IPS-18a (cell line): ENCODE data around the gene CHST2.
"Not testable (repeated sequence)": the region's sequence is repeated elsewhere in the genome, so short reads cannot be mapped to it uniquely, and the experiment has no call there.

ENCODE experiments used
- H3K27ac ChIP-seq: one replicate; pipeline ENCODE4 v1.5.1; 2013; ENCODE audit warnings: low read length
- H3K27me3 ChIP-seq: one replicate; pipeline ENCODE4 v1.6.1; 2013; ENCODE audit warnings: mild to moderate bottlenecking, low read length; ENCODE audit not compliant: control insufficient read depth, insufficient read depth
- H3K36me3 ChIP-seq: one replicate; pipeline ENCODE4 v1.6.1; 2013; ENCODE audit warnings: low read depth, low read length; ENCODE audit not compliant: control insufficient read depth
- H3K4me1 ChIP-seq: one replicate; pipeline ENCODE4 v1.6.1; 2013; ENCODE audit warnings: low read depth, low read length; ENCODE audit not compliant: control insufficient read depth
- H3K4me3 ChIP-seq: one replicate; pipeline ENCODE4 v1.5.1; 2013; ENCODE audit warnings: low read length
- H3K9ac ChIP-seq: one replicate; pipeline ENCODE4 v1.6.1; 2013; ENCODE audit warnings: mild to moderate bottlenecking, low read length, moderate library complexity
- H3K9me3 ChIP-seq: one replicate; pipeline ENCODE4 v1.6.1; 2013; ENCODE audit warnings: low read depth, low read length; ENCODE audit not compliant: control insufficient read depth

Gene CHST2, protein sequence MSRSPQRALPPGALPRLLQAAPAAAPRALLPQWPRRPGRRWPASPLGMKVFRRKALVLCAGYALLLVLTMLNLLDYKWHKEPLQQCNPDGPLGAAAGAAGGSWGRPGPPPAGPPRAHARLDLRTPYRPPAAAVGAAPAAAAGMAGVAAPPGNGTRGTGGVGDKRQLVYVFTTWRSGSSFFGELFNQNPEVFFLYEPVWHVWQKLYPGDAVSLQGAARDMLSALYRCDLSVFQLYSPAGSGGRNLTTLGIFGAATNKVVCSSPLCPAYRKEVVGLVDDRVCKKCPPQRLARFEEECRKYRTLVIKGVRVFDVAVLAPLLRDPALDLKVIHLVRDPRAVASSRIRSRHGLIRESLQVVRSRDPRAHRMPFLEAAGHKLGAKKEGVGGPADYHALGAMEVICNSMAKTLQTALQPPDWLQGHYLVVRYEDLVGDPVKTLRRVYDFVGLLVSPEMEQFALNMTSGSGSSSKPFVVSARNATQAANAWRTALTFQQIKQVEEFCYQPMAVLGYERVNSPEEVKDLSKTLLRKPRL

DNA sequence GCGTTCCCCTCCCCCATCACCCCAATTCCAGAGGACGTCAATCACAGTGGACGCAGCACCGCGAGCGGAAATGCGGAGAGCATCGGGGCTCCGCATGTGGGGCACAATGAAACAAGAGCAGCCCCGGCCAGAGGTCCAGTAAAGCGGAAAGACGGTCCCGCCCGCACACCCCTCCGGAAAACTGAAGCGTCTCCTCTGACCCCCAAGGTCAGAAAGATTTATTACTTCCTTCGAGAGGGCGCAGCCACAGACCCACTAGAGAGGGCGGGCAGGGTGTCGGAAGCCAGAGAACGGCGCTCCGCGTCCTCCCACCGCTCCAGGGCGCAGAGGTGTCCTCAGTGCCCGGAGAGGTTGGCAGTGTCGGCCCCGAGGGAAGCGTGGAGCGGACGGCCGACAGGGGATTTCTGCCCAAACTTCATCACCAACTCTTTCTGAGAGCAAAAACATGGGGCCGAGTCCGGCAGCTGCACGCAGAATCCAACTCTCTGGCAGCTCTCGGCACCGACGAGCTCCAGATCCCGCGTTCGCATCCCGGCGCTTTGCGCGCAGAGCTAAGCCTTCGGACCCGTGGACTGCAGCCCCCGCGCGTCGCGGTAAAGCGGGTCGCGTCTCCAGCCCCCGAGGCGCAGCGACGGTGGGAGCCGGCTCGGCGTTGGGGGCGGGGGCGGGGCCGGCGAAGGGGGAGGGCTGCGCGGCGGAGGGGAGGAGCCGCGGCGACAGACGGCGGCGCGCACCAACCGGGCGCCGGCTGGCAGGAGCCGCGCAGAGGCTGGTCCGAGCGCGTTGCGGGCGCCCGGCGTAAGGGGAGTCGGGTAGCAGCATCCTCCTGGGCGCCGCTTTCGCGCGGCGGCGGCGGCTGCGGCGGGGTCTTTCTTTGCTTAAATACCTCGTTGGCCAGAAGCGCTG, at the start of gene CHST2:
Gene CHST2, plus strand, starts transcription at position 763 of the 906 bp plus-strand sequence. CDS start 1,046 bp downstream, outside the sequence.
- H3K4me1 ChIP-seq: peaks cover 6% of the 10 kb centered on the region
- H3K4me3 ChIP-seq: peak within 1 kb of the TSS; percentile 83
- H3K9me3 ChIP-seq: no peaks in the 10 kb centered on the region
- H3K27ac ChIP-seq: no peak within 1 kb of the TSS
- peak within 1 kb of the TSS; percentile 80 for H3K9ac ChIP-seq
- peaks cover 25% of the 10 kb centered on the region for H3K27me3 ChIP-seq
- no peaks in the 10 kb centered on the region for H3K36me3 ChIP-seq

DNA sequence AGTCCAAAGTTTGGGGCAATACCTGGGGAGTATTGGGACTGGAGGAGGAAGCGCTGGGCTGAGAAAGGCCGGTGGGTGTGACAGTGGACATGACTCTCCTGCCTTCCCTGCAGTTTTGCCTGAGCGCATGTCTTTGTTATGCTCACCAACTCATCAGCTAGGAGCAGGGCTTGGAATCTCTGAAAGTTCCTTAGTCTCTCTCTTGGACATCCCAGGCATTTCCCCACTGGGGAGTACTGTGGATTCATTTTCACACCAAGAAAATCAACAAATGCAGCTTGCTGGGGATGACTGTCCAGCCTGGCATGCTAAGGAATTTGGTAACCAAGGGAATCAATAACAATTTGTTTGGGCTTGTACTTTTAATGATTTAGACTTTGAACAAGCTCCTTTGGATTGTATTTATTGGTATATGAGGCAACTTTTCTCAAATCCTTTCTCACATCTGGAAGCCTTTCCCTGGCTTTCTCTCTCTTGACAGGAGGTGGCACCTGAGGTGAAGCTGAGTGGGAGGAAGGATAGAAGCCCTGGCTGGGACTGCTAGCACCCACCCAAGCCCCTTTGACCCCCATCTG, 48.5 kb upstream of the CHST2 start:
- Histone ChIP-seq H3K27me3 (no peaks in the 10 kb centered on the region), H3K9ac (no peak overlapping the region), H3K27ac (no peak overlapping the region), H3K4me1 (peaks cover 17% of the 10 kb centered on the region), H3K4me3 (no peak overlapping the region), H3K9me3 (no peaks in the 10 kb centered on the region), H3K36me3 (no peaks in the 10 kb centered on the region)

DNA sequence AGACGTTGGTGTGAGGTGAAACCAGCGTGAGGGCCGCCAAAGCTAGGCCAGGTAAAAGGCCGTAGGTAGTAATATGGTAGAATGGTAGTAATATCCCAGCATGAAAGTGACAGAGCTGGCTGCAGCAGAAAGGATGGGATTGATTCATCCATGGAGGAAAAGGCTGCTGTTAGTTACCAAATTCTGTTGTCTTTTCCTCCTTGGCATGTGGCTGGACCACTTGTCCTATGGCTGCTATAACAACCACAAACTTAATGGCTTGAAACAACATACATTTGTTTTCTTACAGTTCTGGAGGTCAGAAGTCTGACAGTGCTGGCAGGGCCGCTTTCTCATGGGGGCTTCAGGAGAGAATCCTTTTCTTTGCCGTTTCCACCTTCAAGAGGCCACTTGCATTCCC, 47.8 kb upstream of the CHST2 start:
- Histone ChIP-seq H3K9ac (no peak overlapping the region), H3K9me3 (no peaks in the 10 kb centered on the region), H3K27me3 (no peaks in the 10 kb centered on the region), H3K36me3 (no peaks in the 10 kb centered on the region), H3K4me3 (no peak overlapping the region), H3K4me1 (peaks cover 17% of the 10 kb centered on the region), H3K27ac (no peak overlapping the region)

DNA sequence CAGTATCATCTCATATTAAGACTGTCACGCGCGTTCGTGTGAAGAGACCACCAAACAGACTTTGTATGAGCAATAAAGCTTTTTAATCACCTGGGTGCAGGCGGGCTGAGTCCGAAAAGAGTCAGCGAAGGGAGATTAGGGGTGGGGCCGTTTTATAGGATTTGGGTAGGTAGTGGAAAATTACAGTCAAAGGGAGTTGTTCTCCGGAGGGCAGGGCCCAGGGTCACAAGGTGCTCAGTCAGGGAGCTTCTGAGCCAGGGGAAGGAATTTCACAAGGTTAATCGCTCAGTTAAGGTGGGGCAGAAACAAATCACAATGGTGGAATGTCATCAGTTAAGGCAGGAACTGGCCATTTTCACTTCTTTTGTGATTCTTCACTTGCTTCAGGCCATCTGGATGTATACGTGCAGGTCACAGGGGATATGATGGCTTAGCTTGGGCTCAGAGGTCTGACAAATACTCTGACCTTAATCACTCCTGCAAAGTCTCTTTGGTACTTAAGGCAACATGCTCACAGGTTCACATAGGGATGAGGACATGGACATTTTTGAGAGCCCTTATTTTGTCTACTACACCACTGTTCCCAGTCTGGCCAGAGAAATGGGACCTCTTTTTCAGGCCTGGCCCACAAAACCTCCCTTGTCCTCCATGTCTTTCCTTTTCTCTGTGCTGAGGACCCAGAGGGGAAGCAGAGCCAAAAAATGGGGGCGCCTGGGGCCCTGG, 47.1 kb upstream of the CHST2 start:
- not testable (repeated sequence) for H3K27me3 ChIP-seq, H3K9me3 ChIP-seq, H3K9ac ChIP-seq, H3K27ac ChIP-seq, H3K36me3 ChIP-seq, H3K4me3 ChIP-seq
- H3K4me1 ChIP-seq: peaks cover 17% of the 10 kb centered on the region

DNA sequence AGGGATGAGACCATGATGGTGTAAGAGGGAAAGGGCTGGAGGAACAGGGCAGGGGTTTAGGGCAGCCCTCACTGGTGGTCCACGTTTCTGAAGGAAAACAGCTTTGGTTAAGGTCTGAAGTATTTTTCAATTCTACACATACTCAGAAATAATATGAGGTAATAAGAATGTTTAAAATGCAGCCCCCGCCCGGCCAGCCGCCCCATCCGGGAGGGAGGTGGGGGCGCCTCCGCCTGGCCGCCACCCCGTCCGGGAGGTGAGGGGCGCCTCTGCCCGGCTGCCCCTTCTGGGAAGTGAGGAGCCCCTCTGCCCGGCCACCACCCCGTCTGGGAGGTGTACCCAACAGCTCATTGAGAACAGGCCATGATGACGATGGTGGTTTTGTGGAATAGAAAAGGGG, 46.0 kb upstream of the CHST2 start:
- H3K4me1 ChIP-seq: peaks cover 13% of the 10 kb centered on the region
- not testable (repeated sequence) for H3K27me3 ChIP-seq, H3K9ac ChIP-seq, H3K36me3 ChIP-seq, H3K9me3 ChIP-seq, H3K4me3 ChIP-seq, H3K27ac ChIP-seq

DNA sequence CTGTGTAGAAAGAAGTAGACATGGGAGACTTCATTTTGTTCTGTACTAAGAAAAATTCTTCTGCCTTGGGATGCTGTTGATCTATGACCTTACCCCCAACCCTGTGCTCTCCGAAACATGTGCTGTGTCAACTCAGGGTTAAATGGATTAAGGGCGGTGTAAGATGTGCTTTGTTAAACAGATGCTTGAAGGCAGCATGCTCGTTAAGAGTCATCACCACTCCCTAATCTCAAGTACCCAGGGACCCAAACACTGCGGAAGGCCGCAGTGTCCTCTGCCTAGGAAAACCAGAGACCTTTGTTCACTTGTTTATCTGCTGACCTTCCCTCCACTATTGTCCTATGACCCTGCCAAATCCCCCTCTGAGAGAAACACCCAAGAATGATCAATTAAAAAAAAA, 45.6 kb upstream of the CHST2 start:
- not testable (repeated sequence) for H3K27ac ChIP-seq, H3K27me3 ChIP-seq, H3K9ac ChIP-seq, H3K36me3 ChIP-seq, H3K9me3 ChIP-seq, H3K4me3 ChIP-seq
- peaks cover 13% of the 10 kb centered on the region for H3K4me1 ChIP-seq

DNA sequence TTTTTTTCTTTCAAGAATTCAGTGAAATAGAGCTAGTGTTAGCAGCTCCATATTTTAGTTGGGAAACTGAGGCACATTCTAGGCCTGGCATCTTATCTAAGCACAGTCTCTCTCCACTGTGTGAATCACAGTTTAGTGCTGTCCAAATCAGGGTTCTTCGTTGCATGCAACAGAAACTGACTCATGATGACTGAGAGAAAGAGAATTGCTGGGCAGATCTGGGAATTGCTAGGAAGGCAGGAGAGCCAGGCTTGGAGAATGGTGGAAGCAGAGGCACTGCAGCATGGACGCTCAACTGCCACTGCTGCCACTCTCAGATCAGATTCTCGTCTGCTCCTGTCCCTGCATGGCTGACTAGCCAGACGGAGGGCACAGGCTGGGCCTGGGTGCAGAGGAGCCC, 40.7 kb upstream of the CHST2 start:
- H3K9ac ChIP-seq: no peak overlapping the region

DNA sequence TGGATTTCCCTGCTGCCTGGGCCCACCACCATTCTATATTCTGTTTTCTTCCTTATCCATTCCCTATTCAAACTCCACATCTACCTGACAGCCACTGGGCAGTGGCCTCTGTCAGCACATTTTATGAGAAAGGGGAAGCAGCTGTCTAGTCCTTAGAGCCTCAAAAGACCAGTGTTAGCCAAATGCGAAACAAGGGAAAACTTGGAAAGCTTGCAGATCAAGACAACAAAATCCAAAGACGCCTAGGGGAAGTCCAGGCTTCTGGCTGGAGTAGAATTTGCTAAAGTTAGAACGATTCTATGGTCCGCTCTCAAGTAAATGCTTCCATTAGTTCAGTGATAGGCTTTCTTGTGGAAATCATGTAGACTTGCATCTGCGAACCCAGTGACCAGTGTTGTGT, 39.4 kb upstream of the CHST2 start:
- H3K4me1 ChIP-seq: no peaks in the 10 kb centered on the region
- no peak overlapping the region for H3K4me3 ChIP-seq
- H3K27me3 ChIP-seq: no peaks in the 10 kb centered on the region
- H3K36me3 ChIP-seq: no peaks in the 10 kb centered on the region
- H3K9me3 ChIP-seq: no peaks in the 10 kb centered on the region
- H3K27ac ChIP-seq: no peak overlapping the region
- no peak overlapping the region for H3K9ac ChIP-seq

More for the DNA sequence above, 40.7 kb upstream of the CHST2 start:
- H3K4me3 ChIP-seq: no peak overlapping the region
- no peaks in the 10 kb centered on the region for H3K9me3 ChIP-seq
- no peaks in the 10 kb centered on the region for H3K27me3 ChIP-seq
- H3K36me3 ChIP-seq: no peaks in the 10 kb centered on the region
- H3K27ac ChIP-seq: no peak overlapping the region
- no peaks in the 10 kb centered on the region for H3K4me1 ChIP-seq

DNA sequence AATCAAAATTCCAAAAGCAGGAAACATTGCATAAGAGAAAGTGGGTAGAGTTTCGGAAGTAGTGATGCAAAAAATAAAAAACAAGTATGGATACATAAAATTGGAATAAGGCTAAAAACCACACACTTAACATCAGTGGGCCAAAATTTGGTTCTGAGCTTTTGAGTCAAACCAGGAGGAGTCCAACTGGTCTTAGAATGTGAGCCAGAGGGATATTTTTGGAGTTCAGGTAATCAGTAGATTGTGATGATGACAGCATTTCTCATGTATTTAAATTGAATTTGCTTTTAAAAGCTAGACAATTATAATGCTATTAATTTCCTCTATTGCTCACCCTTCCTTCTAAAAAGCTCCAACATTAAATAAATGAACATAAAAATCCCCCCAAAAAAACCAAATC, 38.2 kb upstream of the CHST2 start:
- Histone ChIP-seq H3K9me3 (no peaks in the 10 kb centered on the region), H3K36me3 (no peaks in the 10 kb centered on the region), H3K4me3 (no peak overlapping the region), H3K9ac (no peak overlapping the region), H3K27ac (no peak overlapping the region), H3K27me3 (no peaks in the 10 kb centered on the region), H3K4me1 (no peaks in the 10 kb centered on the region)

DNA sequence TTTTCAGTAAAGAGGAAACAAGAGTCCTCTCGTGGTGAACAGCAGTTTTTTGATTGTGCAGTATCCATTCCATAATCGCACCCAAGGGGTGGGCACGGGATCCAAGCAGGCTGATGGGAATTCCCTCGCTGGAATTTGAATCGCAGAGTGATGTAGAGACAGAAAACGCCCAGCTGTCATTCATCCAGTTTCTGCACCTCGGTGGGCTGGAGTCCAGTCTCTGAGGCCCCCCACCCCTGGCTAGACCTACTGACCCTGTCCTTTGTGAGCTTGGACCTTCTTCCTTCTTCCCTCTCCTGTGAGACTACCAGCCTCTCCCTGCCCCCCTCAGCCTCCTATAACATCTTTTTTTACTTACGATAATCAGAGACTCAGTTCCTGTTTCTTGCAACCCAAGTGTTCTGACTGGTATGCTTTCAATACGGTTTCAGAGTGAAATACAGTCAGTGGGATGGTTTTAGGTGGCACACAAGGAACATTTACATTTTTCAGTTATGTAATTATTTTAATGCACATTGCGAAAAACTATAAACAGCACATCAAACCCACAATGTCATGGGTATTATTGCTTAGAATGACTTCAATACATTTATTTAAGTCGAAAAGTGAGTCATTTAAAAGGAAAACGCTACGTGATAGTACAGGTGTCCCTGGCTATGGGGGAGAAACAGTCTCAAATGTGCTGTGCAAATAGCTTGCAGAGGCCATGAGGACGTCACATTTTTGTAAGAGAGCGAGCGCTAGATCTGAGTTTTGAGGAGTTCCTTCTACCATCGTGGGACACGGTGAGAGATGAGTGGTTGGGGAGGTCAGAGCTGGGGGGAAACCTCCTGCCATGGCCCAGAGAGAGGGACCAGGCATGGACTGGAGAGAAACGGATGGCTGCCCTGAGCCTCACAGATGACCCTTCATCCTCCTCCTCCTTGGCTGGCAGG, 37.5 kb upstream of the CHST2 start:
- Histone ChIP-seq H3K27me3 (no peaks in the 10 kb centered on the region), H3K36me3 (no peaks in the 10 kb centered on the region), H3K9me3 (no peaks in the 10 kb centered on the region), H3K4me3 (no peak overlapping the region), H3K27ac (no peak overlapping the region), H3K4me1 (no peaks in the 10 kb centered on the region), H3K9ac (no peak overlapping the region)
